Transverse colon (tissue), 4 donors: ENCODE data around the gene PHOSPHO2. TPM values are rescaled to one million over a fixed set of nuclear protein-coding genes. Genes with fewer than 3 reads are reported as not detected.

Experiments
- DNase-seq: peaks from one replicate; pipeline ENCODE4 v3.0.0-alpha.2; 2019
- H3K27ac ChIP-seq, 4 donors: fragments of 200-600 bp; sonication (generic); 2 replicates each; pipeline ENCODE4 v1.5.1; 2016 to 2018; ENCODE audit warnings: inconsistent platforms in 4 of 4
- H3K27me3 ChIP-seq: fragments of 200-600 bp; sonication (generic); 2 replicates; pipeline ENCODE4 v1.5.1; 2017; ENCODE audit warnings: inconsistent platforms
- H3K36me3 ChIP-seq, 4 donors: fragments of 200-600 bp; sonication (generic); 2 replicates each; pipeline ENCODE4 v1.5.1; 2017 to 2019; ENCODE audit warnings: inconsistent platforms in 4 of 4
- H3K4me1 ChIP-seq, 4 donors: fragments of 200-600 bp; sonication (generic); 2 replicates each; pipeline ENCODE4 v1.5.1; 2017 to 2020; ENCODE audit warnings: inconsistent platforms in 4 of 4
- H3K4me3 ChIP-seq, 4 donors: fragments of 200-600 bp; sonication (generic); 1 replicate in 1 of 4; 2 replicates in 3 of 4; pipeline versions ENCODE4 v1.5.1 to v1.6.1; 2017 to 2019; ENCODE audit warnings: inconsistent platforms in 4 of 4
- H3K9me3 ChIP-seq, 2 donors: fragments of 200-600 bp; sonication (generic); 2 replicates each; pipeline ENCODE4 v1.5.1; 2017 to 2019; ENCODE audit warnings: inconsistent platforms in 2 of 2
- EP300 ChIP-seq: sonication (generic); formaldehyde crosslinking; IDR thresholded peaks from one replicate; pipeline ENCODE4 v1.6.1; 2017; ENCODE audit warnings: antibody characterized with exemption, low read depth
- POLR2A ChIP-seq: fragments of 450-650 bp; IDR thresholded peaks from one replicate; pipeline ENCODE4 v1.6.1; 2016; ENCODE audit warnings: antibody characterized with exemption, mild to moderate bottlenecking, moderate library complexity
- POLR2AphosphoS5 ChIP-seq, 3 donors: sonication (generic); formaldehyde crosslinking; IDR thresholded peaks; one replicate each; pipeline ENCODE4 v1.6.1; 2016; ENCODE audit warnings: antibody characterized with exemption in 3 of 3
- WGBS, 2 donors: methylation state at CpG; one replicate each; pipeline ENCODE4 v1.1.5; 2018; ENCODE audit warnings: low coverage in 1 of 2; 5-methylcytosine and 5-hydroxymethylcytosine counted together
- in situ Hi-C, 4 donors: fragments of 200-750 bp; cut with MboI; loops; one replicate each; pipeline versions ENCODE4 v1.15.0 to v1.15.1; 2017; ENCODE audit warnings: low sequenced_read_pairs in 3 of 4, low pct_ligation_motif_present in 1 of 4, low pct_unique_long_range_greater_than_20kb in 1 of 4
- intact Hi-C: fragments of 100-400 bp; cut with DNase I; formaldehyde crosslinking; loops from one replicate; pipeline ENCODE4 v1.15.1; 2023; ENCODE audit warnings: low total_unique reads
- total RNA-seq, 4 donors: library from RNA; depleted of rRNA; stranded (reverse); fragments of >200 nt; gene quantifications; one replicate each; pipeline ENCODE4 v1.1.0, GENCODE V29; 2016
- TF ChIP-seq, protein P1 (sequence below), 5 experiments: fragments of 200-600 bp in 3 of 5; fragments of 450-650 bp in 2 of 5; sonication (generic) in 3 of 5; IDR thresholded peaks; 1 replicate in 2 of 5; 2 replicates in 3 of 5; pipeline ENCODE4 v1.5.1; 2016 to 2017; ENCODE audit warnings: antibody characterized with exemption in 5 of 5, inconsistent platforms in 3 of 5, mild to moderate bottlenecking in 2 of 5, moderate library complexity in 1 of 5

Gene PHOSPHO2
- total RNA-seq, 4 donors from 2014 or later: 2.6 to 16.5 (median 7.7) TPM

- H3K27ac ChIP-seq: peak overlapping the region; percentile 55 to 74 (median 61)
- no peaks in the 10 kb centered on the region for H3K27me3 ChIP-seq
- no peaks in the 10 kb centered on the region for H3K36me3 ChIP-seq
- TF ChIP-seq, protein P1, sequence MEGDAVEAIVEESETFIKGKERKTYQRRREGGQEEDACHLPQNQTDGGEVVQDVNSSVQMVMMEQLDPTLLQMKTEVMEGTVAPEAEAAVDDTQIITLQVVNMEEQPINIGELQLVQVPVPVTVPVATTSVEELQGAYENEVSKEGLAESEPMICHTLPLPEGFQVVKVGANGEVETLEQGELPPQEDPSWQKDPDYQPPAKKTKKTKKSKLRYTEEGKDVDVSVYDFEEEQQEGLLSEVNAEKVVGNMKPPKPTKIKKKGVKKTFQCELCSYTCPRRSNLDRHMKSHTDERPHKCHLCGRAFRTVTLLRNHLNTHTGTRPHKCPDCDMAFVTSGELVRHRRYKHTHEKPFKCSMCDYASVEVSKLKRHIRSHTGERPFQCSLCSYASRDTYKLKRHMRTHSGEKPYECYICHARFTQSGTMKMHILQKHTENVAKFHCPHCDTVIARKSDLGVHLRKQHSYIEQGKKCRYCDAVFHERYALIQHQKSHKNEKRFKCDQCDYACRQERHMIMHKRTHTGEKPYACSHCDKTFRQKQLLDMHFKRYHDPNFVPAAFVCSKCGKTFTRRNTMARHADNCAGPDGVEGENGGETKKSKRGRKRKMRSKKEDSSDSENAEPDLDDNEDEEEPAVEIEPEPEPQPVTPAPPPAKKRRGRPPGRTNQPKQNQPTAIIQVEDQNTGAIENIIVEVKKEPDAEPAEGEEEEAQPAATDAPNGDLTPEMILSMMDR (IDR thresholded peaks at IDR 0.05): no peak
- TF ChIP-seq POLR2AphosphoS5 (IDR thresholded peaks at IDR 0.05) (no peak), POLR2A (no peak), EP300 (no peak)
- no peaks in the 10 kb centered on the region for H3K9me3 ChIP-seq
- WGBS, 2 donors: 2 to 6% methylated on average over 12 to 38 of the region's 69 CpGs
- intact Hi-C loops (no loop called here), in situ Hi-C loops (no loop called here)
- DNase-seq: peak; percentile 14
- H3K4me1 ChIP-seq: peaks cover 4 to 23% (median 7%) of the 10 kb centered on the region in 4 donors
- peak overlapping the region; percentile 21 to 94 (median 70) for H3K4me3 ChIP-seq
Observed at GRCh38 chr2:169734169-169734847, 40.0 kb downstream of the PHOSPHO2 start.

DNA sequence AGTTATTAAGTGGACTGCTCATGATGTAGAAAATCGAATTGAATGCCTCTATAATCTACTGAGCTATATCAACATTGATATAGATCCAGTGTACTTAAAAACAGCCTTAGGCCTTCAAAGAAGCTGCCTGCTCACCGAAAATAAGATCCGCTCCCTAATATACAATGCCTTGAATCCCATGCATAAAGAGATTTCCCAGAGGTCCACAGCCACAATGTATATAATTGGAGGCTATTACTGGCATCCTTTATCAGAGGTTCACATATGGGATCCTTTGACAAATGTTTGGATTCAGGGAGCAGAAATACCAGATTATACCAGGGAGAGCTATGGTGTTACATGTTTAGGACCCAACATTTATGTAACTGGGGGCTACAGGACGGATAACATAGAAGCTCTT, 41.4 kb downstream of the PHOSPHO2 start:
- Histone ChIP-seq H3K36me3 (no peaks in the 10 kb centered on the region), H3K4me1 (peaks cover 6 to 23% (median 7%) of the 10 kb centered on the region in 4 donors), H3K27me3 (no peaks in the 10 kb centered on the region), H3K4me3 (peak overlapping the region in 2 of 4 donors; percentile 66 to 94), H3K9me3 (no peaks in the 10 kb centered on the region), H3K27ac (peak overlapping the region in 3 of 4 donors; percentile 17 to 60 (median 50))
- intact Hi-C loops (no loop called here), in situ Hi-C loops (no loop called here)
- no peak for DNase-seq
- WGBS, 2 donors: 67 to 79% methylated on average over 4 of the region's 4 CpGs
- TF ChIP-seq POLR2A: no peak
- TF ChIP-seq, protein P1 (IDR thresholded peaks at IDR 0.05): no peak
- no peak for TF ChIP-seq POLR2AphosphoS5 (IDR thresholded peaks at IDR 0.05)
- no peak for TF ChIP-seq EP300

- no peak for DNase-seq
- Histone ChIP-seq H3K4me3 (peak overlapping the region in 2 of 4 donors; percentile 4 to 66), H3K9me3 (no peaks in the 10 kb centered on the region), H3K36me3 (no peaks in the 10 kb centered on the region), H3K4me1 (peaks cover 6 to 23% (median 7%) of the 10 kb centered on the region in 4 donors), H3K27me3 (no peaks in the 10 kb centered on the region), H3K27ac (peak overlapping the region in 2 of 4 donors; percentile 50 to 60)
- 62 to 77% methylated on average over 3 to 5 of the region's 5 CpGs for WGBS, 2 donors
- intact Hi-C loops: no loop called here
- TF ChIP-seq POLR2AphosphoS5 (IDR thresholded peaks at IDR 0.05) (no peak), POLR2A (no peak), EP300 (no peak)
- TF ChIP-seq, protein P1 (IDR thresholded peaks at IDR 0.05): no peak
- in situ Hi-C loops: no loop called here
Observed at GRCh38 chr2:169736902-169737301, 42.6 kb downstream of the PHOSPHO2 start.

- no peaks in the 10 kb centered on the region for H3K27me3 ChIP-seq
- peaks cover 0 to 18% (median 6%) of the 10 kb centered on the region in 4 donors for H3K4me1 ChIP-seq
- in situ Hi-C loops (no loop called here), intact Hi-C loops (no loop called here)
- no peaks in the 10 kb centered on the region for H3K9me3 ChIP-seq
- no peak overlapping the region for H3K27ac ChIP-seq
- TF ChIP-seq, protein P1 (IDR thresholded peaks at IDR 0.05): no peak
- TF ChIP-seq POLR2AphosphoS5 (IDR thresholded peaks at IDR 0.05) (no peak), POLR2A (no peak), EP300 (no peak)
- 58 to 65% methylated on average over 3 of the region's 5 CpGs for WGBS, 2 donors
- no peak for DNase-seq
- no peaks in the 10 kb centered on the region for H3K36me3 ChIP-seq
- no peak overlapping the region for H3K4me3 ChIP-seq
Observed at GRCh38 chr2:169738566-169739229, 44.4 kb downstream of the PHOSPHO2 start.
